GM18517 (cell line): ENCODE results near the gene GSX1.
"Not testable (repeated sequence)": the region's sequence is repeated elsewhere in the genome, so short reads cannot be mapped to it uniquely, and the experiment has no call there.

Experiments
- ATAC-seq: cut with Tn5 transposase; IDR thresholded peaks from one replicate; pipeline ENCODE4 v1.9.1; 2021; ENCODE audit warnings: mild to moderate bottlenecking, moderate library complexity; ENCODE audit not compliant: unreplicated experiment

GSX1 gene

GRCh38 chr13:27792393-27793218 is at the start of gene GSX1:
Gene GSX1, plus strand, starts transcription at chr13:27792483. Its CDS starts 208 bp downstream, at chr13:27792691.
- no peak for ATAC-seq

DNA sequence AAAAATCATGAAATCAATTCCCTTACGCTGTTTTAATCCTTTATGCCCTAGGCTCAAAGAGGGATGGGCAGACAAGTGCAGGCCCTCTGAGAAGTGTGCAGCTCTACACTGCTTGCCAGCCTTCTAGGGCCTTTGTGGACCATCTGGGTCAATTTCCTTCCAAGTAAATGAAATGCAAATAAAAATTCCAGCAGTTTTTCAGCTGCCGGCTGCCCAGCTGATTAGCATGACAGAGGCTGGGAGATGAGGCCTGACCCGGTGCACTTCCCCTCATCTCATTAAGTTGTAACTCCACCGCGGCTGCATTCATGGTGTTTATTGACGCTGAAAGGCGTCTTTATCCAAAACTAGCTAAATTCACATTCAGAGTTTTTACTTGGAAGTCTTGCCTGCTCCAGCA is 47.5 kb upstream of the GSX1 start:
- no peak for ATAC-seq

DNA sequence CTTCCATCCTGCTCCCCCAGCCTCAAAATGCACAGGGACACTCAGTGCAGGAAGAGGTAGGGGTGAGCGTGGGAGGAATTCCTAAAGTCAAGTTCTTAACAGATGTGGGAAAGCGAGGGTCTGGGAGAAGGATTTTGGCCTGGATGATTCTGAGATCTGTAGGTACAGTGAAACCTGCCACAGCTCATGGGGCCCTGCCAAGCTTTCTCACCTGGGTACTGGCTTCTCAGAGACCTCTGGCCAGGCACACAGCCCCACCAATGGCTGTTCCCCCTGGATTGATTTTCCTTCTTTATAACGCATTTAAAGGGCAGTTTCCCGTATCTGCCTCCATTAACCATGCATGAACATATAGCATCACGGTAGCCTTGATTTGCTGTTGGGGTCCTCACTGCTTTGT is 47.0 kb upstream of the GSX1 start:
- ATAC-seq = no peak

DNA sequence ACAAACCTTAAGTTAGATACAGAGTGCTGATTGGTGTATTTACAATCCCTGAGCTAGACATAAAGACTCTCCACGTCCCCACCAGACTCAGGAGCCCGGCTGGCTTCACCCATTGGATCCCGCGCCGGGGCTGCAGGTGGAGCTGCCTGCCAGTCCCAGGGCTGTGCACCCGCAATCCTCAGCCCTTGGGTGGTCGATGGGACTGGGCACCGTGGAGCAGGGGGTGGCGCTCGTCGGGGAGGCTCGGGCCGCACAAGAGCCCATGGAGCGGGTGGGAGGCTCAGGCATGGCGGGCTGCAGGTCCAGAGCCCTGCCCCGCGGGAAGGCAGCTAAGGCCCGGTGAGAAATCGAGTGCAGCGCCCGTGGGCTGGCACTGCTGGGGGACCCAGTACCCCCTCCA is 44.1 kb upstream of the GSX1 start:
- not testable (repeated sequence) for ATAC-seq

DNA sequence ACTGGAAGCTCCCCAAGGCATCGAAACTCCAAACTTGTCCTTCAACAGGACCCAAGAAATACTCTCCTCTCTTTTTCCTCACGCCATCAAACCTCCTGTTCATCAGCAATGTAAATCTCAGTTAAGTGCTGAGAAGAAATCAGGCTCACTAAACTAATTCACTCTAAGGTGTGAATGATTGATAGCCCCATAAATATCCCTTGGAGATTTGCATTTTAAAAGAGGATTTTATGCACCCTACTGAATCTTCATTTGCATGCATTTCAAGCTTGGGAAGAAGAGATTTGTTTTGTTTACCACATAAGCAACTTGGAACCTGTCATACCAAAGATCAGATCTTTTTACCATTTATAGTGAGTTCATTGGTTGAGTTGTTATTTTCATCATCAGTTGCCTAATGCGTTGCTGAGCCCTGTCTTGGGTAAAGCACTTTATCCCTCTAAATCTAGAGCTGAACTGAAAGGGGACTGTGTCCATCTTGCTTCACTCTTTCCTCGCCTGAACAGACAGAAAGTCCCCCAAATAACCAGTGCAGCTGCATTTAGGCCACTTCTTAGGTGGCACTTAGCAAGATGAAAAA is 40.2 kb upstream of the GSX1 start:
- no peak for ATAC-seq

GRCh38 chr13:27765650-27766049 is 26.6 kb upstream of the GSX1 start:
- no peak for ATAC-seq

GRCh38 chr13:27770809-27771208 is 21.5 kb upstream of the GSX1 start:
- ATAC-seq = no peak

DNA sequence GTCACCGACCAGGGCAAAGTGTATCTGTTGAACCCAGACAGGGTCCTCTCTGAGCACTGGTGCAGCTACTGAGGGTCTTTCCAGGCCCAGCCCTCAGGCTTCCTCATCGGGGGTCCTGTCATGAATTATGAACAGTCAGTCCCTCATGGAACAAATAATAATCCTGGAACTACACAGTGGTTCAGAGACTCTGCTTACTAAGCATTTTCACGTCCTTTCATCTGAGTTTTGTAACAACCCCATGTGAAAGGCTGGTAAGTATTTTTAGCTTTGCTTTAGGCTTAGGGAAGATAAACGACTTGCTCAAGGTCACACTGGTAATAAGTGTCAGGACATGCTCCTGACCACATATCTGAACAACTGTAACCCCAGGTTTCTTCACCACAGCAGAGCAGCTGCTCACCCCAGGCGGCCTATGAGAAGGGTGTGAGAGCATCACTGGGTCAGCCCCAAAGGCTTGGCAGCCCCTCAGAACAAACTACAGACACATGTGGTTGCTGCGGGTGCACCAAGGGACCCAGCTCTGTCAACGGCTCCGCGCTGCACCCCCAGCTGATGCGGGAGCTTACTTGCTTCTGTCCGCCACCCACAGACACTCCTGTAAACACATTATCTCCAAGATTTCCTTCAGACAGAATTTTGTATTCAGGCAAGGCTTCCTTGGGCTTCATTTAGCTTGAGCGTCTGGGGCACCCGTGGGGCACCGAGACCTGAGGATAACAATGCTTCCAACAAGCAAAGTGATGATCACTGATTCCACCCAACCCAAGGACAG is 19.4 kb upstream of the GSX1 start:
- no peak for ATAC-seq

GRCh38 chr13:27774169-27774568 is 18.1 kb upstream of the GSX1 start:
- no peak for ATAC-seq

GRCh38 chr13:27774651-27775050 is 17.6 kb upstream of the GSX1 start:
- ATAC-seq = no peak

DNA sequence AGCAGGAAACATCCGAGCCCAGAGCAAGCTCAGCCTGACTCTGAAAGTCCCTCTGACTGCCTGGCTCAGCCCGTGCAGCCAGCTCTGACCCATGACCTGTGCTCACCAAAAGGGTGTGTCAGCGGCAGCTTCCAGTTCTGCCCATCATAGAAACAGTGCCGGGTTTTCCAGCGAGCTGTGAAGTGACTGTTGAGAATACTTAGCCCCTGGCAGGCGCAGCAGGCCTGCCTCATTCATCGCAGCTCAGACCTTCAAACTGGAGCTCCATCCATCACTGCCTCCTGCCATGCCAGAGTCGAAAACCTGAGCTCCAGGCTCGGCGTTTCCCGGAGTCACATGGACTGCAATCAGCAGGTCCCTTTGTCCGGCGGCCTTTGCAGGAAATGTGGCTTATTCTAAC is 16.3 kb upstream of the GSX1 start:
- ATAC-seq = no peak

DNA sequence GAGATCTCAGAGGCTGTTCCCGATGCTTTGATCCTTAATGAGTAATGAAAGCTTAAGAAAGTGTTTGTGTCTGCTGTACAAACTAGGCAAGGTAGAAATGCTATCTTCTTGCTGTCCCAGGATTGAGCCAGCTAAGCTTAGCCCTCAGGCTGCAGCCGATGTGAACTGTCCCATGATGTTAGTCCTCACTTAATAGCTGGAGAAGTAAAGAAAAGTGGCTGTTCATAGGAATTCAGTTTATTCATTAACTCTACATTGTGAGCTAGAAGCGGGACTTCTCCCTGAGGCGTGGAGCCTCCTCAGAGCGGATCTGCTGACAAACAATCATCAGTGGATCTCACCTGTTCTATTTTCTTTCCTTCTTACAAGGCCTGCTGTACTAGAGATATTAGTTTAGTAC is 10.1 kb upstream of the GSX1 start:
- no peak for ATAC-seq

GRCh38 chr13:27783111-27783510 is 9.2 kb upstream of the GSX1 start:
- no peak for ATAC-seq

GRCh38 chr13:27788271-27788670 is 4.0 kb upstream of the GSX1 start:
- no peak for ATAC-seq

- ATAC-seq = no peak
Observed at GRCh38 chr13:27789153-27789494, 3.2 kb upstream of the GSX1 start.

DNA sequence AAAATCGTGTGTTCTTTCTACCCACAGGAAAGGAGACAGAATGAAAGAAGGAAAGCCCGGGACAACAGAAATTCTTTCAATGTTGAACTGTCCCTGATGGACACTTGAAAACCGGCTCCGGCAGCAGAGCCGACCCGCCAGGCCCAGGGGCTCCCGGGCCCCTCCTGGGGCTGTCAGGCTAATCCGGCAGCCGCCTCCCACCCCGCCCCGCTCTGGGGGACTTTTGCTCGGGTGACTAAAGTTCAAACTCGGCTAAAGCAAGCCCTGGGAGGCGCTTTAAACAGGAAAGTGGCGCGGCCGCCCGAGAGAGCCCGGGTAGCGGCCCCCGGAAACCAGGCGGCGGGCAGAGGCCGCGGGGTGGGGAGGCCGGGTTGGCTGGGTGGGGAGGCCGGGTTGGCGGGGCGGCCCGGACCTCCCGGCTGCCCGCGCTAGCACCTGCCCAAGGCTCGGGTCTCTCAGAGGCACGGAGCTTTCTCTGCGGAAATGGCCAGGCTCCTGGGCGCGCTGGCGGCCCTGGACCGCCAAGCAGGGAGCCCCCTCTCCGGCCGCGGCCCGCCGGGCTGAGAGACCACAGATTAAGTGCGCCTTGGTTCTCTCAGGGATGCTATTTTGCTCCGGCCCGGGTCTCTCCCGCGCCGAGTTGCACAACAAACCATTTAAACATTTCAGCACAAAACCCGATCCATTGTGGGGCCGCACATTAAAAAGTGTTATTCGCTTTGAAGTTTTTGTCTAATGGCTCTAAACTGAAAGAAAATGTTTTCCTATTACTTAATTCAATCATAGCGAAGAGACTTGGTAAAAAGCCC is 2.6 kb upstream of the GSX1 start:
- ATAC-seq = no peak

- no peak for ATAC-seq
Observed at GRCh38 chr13:27790523-27790922, 1.8 kb upstream of the GSX1 start.

DNA sequence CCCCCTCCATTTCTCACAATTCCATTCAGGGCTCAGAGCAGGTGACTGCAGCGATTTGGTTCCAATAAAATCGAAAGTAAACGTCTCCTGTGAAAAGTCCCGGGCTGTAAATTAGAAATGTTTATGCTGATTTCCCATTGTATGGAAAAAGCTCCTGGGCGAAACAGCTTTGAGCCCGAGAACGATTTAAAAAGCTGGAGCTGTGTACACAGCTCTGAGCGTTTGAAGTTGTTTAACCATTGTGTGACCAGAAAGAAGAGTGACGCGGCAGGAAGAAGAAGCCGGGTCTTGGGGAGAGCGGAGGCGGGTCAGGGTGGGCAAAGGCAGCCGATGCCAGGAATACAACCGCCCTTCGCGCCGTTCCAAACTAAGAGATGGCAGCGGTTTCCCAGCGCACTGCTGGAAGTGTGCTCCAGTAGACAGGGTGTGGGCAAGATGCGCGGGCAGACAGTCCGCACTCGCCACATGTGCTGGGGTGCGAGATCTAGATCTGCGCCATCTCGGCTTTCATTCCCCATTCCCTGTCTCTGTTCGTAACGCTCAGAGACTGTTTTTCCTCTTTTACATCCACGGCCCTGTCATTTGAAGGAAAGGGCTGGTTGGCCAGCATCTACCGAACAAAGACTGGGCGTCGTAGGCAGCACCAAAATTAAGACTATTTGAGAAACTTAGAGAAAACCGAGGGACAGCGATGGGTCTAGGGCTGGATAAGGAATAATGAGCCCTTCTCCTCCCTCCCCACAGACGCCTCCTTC is 960 bp upstream of the GSX1 start:
- ATAC-seq = no peak

DNA sequence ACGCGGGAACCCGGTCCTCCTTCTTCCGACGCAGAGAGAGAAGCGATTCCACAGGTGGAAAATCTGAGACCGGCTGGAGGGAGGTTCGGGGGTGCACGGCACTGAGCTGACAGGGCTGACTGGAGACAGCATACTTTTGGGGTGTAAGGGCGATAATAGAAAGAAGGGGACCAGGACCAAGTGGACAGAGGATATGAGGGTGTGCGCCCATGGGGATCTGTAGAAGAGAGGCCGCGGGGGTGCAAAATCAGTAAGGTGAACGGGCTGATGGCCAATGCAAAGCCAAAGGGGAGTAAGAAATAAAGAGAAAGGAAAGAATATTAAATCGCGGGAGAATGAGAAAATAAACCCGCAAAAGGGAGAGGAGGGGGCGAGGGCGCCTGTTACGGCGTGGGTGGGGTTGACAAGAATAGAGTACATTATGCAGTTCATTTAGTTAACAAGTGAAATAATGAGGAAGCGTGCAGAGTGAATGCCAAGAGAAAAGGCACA is 336 bp upstream of the GSX1 start:
- ATAC-seq = no peak
